ENCODE data around the gene CHST13.
"Not testable (repeated sequence)": the region's sequence is repeated elsewhere in the genome, so short reads cannot be mapped to it uniquely, and the experiment has no call there.

Gene CHST13

DNA sequence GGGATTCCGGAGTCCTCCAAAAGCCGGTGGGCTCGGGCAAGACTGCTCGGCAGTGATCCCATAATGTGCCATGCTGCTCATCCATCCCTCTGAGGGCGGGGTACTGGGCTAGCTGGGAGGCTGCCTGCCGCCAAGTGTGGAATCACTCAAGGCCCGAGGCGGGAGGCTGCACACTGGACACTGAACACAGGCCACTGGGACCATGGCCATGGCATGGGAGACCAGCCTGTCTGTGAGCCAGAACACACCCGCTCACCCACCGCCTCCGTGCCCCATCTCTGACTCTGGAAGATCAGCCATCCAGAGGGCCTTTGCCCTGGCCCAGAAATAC, 33.4 kb downstream of the CHST13 start:
- FAIRE-seq, result no peak

DNA sequence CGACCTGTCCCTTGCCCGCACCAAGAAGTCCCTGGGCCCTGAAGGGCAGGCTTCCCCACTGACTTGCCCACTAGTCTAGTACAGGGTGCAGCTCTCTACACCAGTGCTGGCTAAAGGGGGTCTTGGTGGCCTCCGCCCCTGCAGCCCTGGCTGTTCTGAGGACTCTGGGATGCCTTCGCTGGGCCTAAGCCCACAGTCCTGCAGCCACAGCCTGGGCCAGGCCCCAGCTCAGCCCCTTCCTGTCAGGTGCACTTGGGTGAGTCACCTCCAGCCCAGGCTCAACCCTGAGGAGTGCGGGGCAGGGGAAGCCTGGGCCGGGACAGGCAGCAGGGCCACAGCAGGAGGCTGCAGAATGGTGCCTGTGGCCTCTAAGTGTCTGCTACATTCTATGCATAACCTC, 33.8 kb downstream of the CHST13 start:
- no peak for FAIRE-seq

DNA sequence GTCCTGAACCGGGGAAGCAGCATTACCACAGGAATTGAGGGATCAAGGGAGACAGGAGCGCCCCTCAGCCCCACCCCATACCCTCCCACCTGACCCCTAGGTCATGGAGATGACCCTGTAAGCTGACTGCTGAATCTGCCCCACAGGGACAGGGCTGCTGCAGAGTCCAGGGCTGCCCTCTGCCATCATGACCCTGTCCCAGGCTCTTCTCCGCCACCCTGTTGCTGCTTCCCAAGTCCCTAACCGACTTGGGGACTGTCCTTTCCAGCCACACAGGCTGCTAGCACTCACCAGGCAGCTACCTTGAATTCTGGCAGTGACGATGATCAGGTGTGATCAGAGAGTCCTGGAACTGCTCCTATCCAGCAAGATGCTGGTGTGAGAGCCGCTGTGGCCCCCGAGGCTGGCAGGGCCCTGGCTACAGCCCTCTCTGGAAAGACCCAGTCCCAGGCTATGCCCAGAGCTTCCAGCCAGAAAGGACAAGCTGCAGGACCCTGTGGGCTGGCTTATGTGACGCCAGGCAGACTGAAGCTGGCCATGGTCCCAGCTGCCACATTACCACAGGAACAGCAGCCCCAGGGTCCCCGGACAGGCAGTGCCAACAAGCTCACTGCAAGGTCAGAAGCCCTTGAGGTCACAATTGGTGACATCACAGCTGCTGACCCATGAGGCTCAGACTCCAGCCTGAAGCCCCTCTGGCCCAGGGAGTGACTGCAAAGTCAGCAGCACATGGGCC, 34.5 kb downstream of the CHST13 start, which contains the start of gene C3orf22:
C3orf22 (minus strand) TSS at position 597 of the 736 bp plus-strand sequence. CDS start 5,542 bp downstream, outside the sequence.
- FAIRE-seq, result no peak

DNA sequence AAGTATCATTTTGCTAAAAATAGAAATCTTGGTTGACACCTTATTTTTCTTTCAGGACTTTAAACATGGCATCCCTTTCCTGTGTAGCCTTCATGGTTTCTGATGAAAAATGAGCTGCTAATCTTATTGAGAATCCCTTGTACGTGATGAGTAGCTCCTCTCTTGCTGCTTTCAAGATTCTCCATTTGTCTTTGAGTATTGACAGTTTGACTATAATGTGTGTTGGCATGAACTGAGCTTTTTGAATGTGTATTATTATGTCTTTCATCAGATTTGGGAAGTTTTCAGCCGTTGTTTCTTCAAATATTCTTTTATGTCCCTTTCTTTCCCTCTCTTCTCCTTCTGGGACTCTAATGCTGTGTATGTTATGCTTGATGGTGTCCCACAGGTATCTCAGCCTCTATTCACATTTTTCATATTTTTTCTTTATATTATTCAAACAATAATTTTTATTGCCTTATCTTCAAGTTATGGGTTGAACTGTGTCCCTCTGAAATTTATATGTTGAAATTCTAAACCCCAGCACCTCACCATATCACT, 38.9 kb downstream of the CHST13 start:
- no peak for FAIRE-seq

DNA sequence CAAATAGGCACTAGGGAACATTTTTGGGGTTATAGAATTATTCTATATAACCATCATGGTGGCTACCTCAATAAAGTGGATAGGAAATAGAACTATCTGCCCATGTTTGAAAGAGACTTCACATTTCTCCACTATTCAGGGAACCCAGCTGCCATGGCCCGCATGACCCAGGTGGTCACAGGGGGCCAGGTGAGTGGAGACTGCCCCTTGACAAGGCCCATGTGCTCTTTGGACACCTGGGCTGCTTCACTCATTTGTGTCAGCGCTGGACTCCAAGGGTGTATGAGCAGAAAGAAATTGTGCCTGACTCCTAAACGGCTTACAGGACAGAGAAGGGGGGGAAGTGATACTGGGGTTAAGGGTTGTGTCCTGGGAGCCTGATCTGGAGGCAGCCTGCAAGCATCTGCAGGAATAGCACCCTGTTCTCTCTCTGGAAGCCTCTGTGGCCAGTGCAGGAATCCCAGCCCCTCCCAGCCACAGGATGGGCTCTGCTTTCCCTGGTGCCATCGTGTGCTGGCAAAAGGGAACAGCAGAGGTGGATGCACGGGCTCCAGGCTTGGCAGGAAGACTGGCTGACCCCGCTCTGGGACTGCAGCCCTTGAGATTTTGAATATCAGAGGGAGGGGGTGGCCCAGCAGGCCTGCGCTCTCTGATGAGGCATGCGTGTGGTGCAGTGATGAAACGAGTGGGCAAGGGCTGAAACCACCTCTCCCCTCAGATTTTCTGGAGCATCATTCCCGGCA, 43.9 kb downstream of the CHST13 start:
- no peak for FAIRE-seq

DNA sequence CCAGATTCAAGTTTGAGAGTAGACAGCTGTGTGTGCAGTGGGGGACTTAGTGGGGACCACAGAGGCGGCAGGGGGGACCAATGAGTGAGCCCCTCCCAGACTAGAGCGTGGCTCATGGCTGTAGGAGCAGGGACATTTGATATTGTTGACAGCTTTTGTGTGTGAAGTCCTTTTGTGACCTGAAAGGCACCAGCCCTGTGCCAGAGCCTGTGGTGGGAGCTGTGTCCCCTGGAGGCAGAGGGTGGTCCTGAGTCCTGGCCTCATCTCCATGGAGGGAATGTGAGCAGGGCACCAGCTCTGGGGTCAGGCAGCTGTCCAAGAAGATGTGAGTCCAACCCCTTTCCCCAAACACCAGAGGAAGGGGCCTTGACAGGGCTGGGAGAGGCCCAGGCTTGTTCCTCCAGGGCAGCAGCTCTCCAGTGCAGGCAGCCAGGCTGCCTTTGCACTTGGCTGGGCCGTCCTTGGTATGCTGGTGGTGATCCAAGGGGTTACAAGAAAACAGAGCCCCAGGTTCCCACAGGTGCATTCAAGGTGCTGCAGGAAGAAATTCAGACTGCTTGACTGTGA, 44.9 kb downstream of the CHST13 start:
- FAIRE-seq, result no peak

DNA sequence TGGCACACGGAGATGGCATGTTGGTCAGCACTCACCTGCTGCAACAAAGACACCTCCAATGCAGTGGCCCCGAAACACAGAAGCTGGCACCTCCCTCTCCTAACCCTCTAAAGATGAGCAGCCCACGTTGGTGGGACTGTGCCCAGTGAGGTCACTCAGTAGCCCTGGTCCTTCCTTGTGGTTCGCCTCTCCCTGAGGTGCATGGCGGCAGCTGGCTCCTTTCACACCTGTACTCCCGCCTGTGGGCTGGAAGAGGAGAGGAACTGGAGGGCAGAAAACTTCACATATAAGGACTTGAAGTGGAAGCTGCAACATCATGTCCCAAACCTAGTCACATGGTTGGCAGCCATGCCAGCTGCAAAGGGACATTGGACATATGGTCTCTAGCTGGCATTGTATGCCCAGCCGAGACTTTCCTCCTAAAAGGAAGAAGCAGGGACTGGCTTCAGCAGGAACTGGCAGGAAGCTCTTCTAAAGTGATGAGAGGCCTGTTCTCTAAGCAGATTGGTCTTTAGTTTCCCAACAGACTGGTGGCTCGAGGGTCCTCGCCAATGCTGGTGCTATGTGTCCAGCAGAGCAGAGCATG, 45.5 kb downstream of the CHST13 start:
- FAIRE-seq, result no peak

DNA sequence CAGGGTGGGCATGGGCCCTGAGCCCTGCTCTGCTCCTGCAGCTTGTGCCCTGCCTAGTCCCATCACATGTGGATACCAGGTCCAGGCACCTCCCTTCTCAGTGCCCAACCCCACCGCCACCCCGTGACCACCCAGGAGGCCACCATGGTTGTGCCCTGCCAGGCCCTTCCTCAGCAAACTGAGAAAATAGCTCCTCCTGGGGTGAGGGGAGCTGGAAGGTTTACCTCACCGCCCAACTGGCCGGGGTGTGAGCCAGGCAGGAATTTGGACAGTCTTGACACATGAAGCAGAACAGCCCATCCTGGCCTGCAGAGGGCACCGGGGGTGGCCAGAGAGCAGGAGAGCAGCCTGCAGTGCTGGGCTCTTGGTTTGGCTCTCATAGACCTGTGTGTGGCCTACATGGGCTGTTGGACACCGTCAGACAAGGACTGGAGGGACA, 46.2 kb downstream of the CHST13 start:
- FAIRE-seq, result no peak

DNA sequence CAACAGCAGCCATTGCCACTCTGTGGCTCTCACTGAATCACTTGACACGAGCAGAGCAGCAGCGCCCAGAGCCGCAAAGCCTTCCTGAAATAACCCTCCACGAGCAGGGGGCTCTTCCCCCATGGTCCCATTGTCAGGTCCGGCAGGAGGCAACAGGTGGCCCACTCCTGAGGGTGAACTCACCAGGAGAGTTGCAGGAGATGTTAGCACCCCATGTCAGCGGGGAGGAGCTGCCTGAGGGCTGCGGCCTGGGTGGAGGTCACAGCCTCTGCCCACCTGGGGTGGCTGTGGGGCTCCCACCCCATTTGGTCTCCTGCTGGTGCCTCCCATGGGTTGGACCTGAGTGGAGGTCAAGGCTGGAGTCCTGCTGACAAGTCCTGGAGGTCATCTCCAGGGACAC, 47.1 kb downstream of the CHST13 start:
- no peak for FAIRE-seq

DNA sequence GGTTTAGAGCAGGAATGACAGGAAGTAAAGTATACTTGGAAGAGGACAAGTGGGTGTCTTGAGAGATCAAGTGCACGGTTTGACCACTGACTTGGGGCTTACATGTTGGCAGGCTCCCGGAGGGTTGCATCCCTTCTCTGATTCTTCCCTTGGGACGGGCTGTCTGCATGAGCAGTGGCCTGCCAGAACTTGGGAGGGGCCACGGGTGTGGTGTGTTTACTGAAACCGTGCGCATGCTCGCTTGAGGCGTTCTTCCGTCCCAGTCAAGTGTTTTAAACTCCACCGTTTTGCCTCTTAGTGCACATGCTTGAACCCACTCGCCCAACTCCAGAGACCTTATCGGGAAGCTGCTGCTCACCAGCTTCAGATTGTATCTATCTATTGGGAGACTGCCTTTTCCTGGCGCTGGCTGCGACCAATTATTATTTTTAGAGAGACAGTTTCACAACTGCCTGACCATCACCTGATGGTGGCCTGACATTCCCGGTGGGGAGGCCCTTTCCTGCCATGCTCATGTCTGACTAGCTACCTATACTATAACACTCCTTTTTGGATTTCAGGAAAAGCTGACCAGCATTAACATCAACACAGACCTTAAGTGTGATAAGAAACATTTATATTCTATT, 49.6 kb downstream of the CHST13 start:
- no peak for FAIRE-seq

DNA sequence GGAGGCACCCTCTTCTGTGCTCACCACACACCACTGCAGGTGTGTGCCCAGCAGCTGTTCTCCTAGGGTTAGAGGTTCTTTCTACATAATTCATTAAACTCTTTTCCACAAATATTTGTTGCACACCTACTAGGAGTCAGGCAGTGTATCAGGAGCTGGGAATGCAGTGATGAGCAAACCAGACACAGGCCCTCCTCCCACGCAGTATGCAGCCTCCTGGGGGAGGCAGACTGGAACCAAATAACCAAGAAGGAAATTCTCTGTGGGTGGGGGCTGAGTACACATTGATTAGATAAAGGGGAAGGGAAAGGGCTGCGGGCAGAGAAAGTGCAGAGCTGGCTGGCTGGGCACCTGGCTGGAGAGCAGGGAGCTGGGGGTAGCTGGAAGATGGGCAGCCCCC, 53.3 kb downstream of the CHST13 start:
- FAIRE-seq, result no peak

DNA sequence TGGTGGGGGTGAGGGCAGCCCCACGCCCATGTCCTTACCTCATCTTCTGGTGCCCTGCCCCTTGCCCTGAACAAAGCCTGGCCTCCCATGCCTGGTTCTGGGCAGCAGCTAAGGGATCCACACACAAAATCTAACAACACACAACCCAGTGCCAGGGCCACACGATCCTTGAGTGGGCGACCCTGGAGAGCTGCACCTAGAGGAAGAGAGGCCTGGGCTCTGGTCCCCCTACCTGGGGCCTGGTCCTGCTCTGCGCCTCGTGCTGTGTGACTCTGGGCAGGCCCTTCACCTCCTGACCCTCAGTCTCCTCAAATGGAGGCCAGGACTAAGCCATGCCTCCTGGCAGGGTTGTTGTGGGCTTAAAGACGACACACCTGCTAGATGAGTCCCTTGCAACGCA, 54.7 kb downstream of the CHST13 start:
- FAIRE-seq, result no peak

DNA sequence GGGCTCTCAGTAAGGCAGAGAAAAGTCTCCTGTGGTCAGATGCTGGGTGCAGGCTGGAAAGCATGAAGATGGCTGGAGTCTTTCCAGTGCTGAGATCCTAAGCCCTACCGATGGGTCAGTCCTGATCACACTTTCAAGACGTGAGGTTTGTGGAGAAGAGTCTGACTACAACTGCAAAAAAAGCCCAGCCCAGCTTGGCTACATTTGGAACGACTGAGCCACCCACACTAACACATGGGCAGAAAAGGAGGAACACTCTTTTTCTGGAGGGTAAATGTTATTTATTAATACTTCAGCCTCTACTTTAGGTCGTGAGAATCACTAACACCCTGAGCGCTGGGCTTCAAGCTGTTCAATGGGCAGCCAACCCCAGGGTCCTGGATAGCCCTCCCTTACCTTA, 56.8 kb downstream of the CHST13 start:
- FAIRE-seq, result no peak

DNA sequence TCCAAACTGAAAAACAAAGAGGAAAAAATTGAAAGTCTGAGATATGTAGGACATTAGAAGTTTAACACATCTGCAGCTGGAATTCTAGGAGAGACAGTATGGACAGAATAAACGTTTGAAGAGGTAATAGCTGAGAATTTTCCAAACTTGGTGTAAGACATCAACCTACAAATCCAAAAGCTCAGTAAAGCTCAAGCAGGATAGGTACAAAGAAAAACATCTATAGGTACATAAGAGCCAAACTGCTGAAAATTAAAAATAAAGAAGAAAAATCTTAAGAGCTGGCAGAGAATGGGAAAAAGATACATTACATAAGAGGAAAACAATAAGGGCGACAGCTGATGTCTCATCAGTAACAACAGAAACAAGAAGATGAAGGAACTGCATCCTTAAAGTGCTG, 57.6 kb downstream of the CHST13 start:
- no peak for FAIRE-seq

DNA sequence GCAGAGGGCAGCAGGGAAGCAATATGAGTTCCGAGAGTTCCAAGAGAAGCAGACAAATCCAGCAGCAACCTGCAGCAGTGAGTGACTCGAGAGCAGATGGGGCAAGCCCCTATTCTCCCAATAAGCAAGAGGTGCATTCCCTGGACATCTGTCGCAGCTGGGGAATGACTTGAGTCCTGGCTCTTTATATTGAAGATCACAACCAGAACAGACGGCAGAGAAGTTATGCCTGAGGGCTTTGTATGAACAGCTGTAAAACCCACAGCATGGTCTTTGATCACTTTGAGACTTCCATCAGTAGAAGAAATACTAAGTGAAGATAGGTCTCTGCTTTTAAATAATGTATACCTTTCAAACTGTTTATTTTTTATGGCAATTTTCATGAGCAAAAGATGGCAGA, 58.4 kb downstream of the CHST13 start:
- no peak for FAIRE-seq

DNA sequence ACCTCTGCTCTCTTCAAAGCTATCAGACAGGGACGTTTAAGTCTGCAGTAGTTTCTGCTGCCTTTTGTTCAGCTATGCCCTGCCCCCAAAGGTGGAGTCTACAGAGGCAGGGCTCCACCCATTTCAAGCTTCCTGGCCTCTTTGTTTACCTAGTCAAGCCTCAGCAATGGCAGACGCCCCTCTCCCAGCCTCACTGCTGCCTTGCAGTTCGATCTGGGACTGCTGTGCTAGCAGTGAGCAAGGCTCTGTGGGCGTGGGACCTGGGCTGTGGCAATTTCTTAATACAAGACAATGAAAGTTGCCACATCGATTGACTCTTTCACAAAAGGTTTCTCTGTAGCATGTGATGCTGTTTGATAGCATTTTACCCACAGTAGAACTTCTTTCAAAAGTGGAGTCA, 67.6 kb downstream of the CHST13 start:
- not testable (repeated sequence) for FAIRE-seq
